PC-3 (cell line): ENCODE results near the gene WDFY4. TPM values are rescaled to one million over a fixed set of nuclear protein-coding genes. Genes with fewer than 3 reads are reported as not detected.
A peak's percentile ranks its signal among the peaks of the same experiment; 100 is the strongest.

Experiments
- ATAC-seq: fragments of 200-7000 bp; cut with Tn5 transposase; 2 replicates; pipeline ENCODE4 v1.9.1; 2020; ENCODE audit warnings: mild to moderate bottlenecking, moderate library complexity
- BruUV-seq: library from RNA; stranded (reverse); fragments of 400-500 nt; replicated peaks from 2 replicates; lab custom pipeline; 2021; lab: Mats Ljungman, UMichigan
- CTCF ChIA-PET: fragments of 300-600 bp; sonication (Branson Sonifier 250); formaldehyde crosslinking; loops from one replicate; lab custom pipeline; 2022; ENCODE audit warnings: antibody characterized with exemption; lab: Charles Lee
- POLR2A ChIA-PET: fragments of 300-600 bp; sonication (Branson Sonifier 250); formaldehyde crosslinking; loops from one replicate; lab custom pipeline; 2022; ENCODE audit warnings: antibody characterized with exemption; ENCODE audit not compliant: unreplicated experiment; lab: Charles Lee
- DNase-seq: peaks from one replicate; pipeline ENCODE4 v3.0.0-alpha.2; 2015
- H2AFZ ChIP-seq: fragments of 300-600 bp; sonication (generic); 2 replicates; pipeline ENCODE4 v1.6.0; 2016; ENCODE audit warnings: antibody characterized with exemption, low read length
- H3F3A ChIP-seq: fragments of 300-600 bp; sonication (generic); one replicate; pipeline ENCODE4 v1.6.0; 2017; ENCODE audit warnings: antibody characterized with exemption, low read length, control low read depth, mild to moderate bottlenecking; ENCODE audit not compliant: unreplicated experiment
- H3K27ac ChIP-seq: fragments of 300-600 bp; sonication (generic); 2 replicates; pipeline ENCODE4 v1.5.1; 2016; ENCODE audit warnings: mild to moderate bottlenecking, low read length
- H3K27me3 ChIP-seq: fragments of 300-600 bp; sonication (generic); 2 replicates; pipeline ENCODE4 v1.6.1; 2016; ENCODE audit warnings: low read length, mixed read lengths
- H3K36me3 ChIP-seq: fragments of 300-600 bp; sonication (generic); 2 replicates; pipeline ENCODE4 v1.6.1; 2016; ENCODE audit warnings: low read depth, mixed run types, low read length, mixed read lengths
- H3K4me1 ChIP-seq: fragments of 300-600 bp; sonication (generic); 2 replicates; pipeline ENCODE4 v1.5.1; 2016; ENCODE audit warnings: low read length; ENCODE audit not compliant: insufficient read depth
- H3K4me2 ChIP-seq: fragments of 300-600 bp; sonication (generic); 2 replicates; pipeline ENCODE4 v1.6.0; 2016; ENCODE audit warnings: low read length
- H3K4me3 ChIP-seq: fragments of 300-600 bp; sonication (generic); 2 replicates; pipeline ENCODE4 v1.5.1; 2016; ENCODE audit warnings: mild to moderate bottlenecking, low read length, mixed read lengths
- H3K79me2 ChIP-seq: fragments of 300-600 bp; sonication (generic); 2 replicates; pipeline ENCODE4 v1.6.1; 2017; ENCODE audit warnings: low read length, mixed read lengths
- H3K9ac ChIP-seq: fragments of 300-600 bp; sonication (generic); 2 replicates; pipeline ENCODE4 v1.6.0; 2016; ENCODE audit warnings: mild to moderate bottlenecking, low read length
- H3K9me2 ChIP-seq: fragments of 300-600 bp; sonication (generic); replicated peaks from 2 replicates; pipeline ENCODE4 v1.6.1; 2016; ENCODE audit warnings: mixed run types, low read length, mixed read lengths
- H3K9me3 ChIP-seq: fragments of 300-600 bp; sonication (generic); 2 replicates; pipeline ENCODE4 v1.6.1; 2016; ENCODE audit warnings: low read length, mixed read lengths
- H4K20me1 ChIP-seq: fragments of 300-600 bp; sonication (generic); 2 replicates; pipeline ENCODE4 v1.6.1; 2016; ENCODE audit warnings: low read length, mixed read lengths
- CTCF ChIP-seq: fragments of 300-600 bp; sonication (generic); conservative IDR thresholded peaks from 2 replicates; pipeline ENCODE4 v1.5.1; 2017; ENCODE audit warnings: antibody characterized with exemption, low read depth, mild to moderate bottlenecking, low read length
- EZH2 ChIP-seq: fragments of 300-600 bp; sonication (generic); IDR thresholded peaks from one replicate; pipeline ENCODE4 v1.6.1; 2017; ENCODE audit warnings: antibody characterized with exemption, mild to moderate bottlenecking, low read length; ENCODE audit not compliant: unreplicated experiment
- EZH2phosphoT487 ChIP-seq: fragments of 300-600 bp; sonication (generic); IDR thresholded peaks from 2 replicates; pipeline ENCODE4 v1.6.1; 2018; ENCODE audit warnings: mild to moderate bottlenecking, antibody characterized with exemption, low read length, borderline replicate concordance
- intact Hi-C: fragments of 100-400 bp; cut with micrococcal nuclease; formaldehyde crosslinking; loops from 2 replicates; pipeline ENCODE4 v1.9.0; 2023
- total RNA-seq: library from RNA; depleted of rRNA; stranded (reverse); fragments of >200 nt; gene quantifications from 2 replicates; pipeline ENCODE4 v1.2.3, GENCODE V29; 2014

The WDFY4 gene
- total RNA-seq, 1 experiment from 2014 or later, result not detected

GRCh38 chr10:48970654-48971053 lies 286.0 kb downstream of the WDFY4 start:
- ATAC-seq, result no peak
- H3K4me2 ChIP-seq, result no peak overlapping the region
- H3K27ac ChIP-seq, result no peak overlapping the region
- no peaks in the 10 kb centered on the region for H4K20me1 ChIP-seq
- no peaks in the 10 kb centered on the region for H3K9me2 ChIP-seq
- no peak for DNase-seq
- ChIA-PET POLR2A (no interaction called here), CTCF (no interaction called here)
- TF ChIP-seq EZH2phosphoT487, result no peak
- TF ChIP-seq CTCF, result no peak
- no TSS peak for BruUV-seq
- H2AFZ ChIP-seq, result no peak overlapping the region
- peaks cover 31% of the 10 kb centered on the region for H3K27me3 ChIP-seq
- no peaks in the 10 kb centered on the region for H3K79me2 ChIP-seq
- H3K36me3 ChIP-seq, result no peaks in the 10 kb centered on the region
- no peaks in the 10 kb centered on the region for H3F3A ChIP-seq
- H3K9ac ChIP-seq, result no peak overlapping the region
- no peaks in the 10 kb centered on the region for H3K9me3 ChIP-seq
- intact Hi-C loops, result no loop called here
- H3K4me3 ChIP-seq, result no peak overlapping the region
- no peaks in the 10 kb centered on the region for H3K4me1 ChIP-seq

DNA sequence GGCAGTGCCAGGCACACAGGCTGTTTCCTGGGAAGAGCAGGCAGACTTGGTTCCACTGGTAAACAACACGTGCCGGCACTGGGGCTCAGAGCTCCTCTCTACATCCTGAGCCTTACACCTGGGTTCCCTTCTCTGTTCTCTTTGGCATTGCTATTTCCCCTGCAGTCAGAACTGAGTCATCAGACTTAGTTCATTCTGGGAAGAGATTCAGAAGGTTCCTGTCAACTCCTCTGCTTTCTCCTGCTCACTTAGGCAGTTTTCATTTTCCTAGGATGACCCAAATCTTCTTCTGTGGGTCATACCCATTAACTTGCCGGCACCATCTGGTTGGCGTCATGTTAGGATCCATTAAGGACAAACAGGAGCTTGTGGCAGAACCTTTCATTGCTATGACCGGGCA lies 288.4 kb downstream of the WDFY4 start:
- Histone ChIP-seq H2AFZ (no peak overlapping the region), H3K4me1 (no peaks in the 10 kb centered on the region), H3K79me2 (no peaks in the 10 kb centered on the region), H3K9me2 (no peaks in the 10 kb centered on the region), H4K20me1 (no peaks in the 10 kb centered on the region), H3K4me2 (no peak overlapping the region), H3K27me3 (peaks cover 18% of the 10 kb centered on the region), H3K4me3 (no peak overlapping the region), H3K36me3 (no peaks in the 10 kb centered on the region), H3K9me3 (no peaks in the 10 kb centered on the region), H3K27ac (no peak overlapping the region), H3F3A (no peaks in the 10 kb centered on the region), H3K9ac (no peak overlapping the region)
- BruUV-seq, result no TSS peak
- ATAC-seq, result peak; percentile 27; the same call in 1 of the 2 replicates
- CTCF ChIA-PET, result no interaction called here
- TF ChIP-seq CTCF (no peak), EZH2phosphoT487 (no peak), EZH2 (no peak)
- POLR2A ChIA-PET, result no interaction called here
- intact Hi-C loops, result no loop called here
- peak; percentile 60 for DNase-seq

- no peak for DNase-seq
- no peaks in the 10 kb centered on the region for H3K79me2 ChIP-seq
- H3K4me2 ChIP-seq, result no peak overlapping the region
- H3K4me1 ChIP-seq, result no peaks in the 10 kb centered on the region
- H3K4me3 ChIP-seq, result no peak overlapping the region
- H2AFZ ChIP-seq, result no peak overlapping the region
- H3K9ac ChIP-seq, result no peak overlapping the region
- H3K27ac ChIP-seq, result no peak overlapping the region
- CTCF ChIA-PET, result no interaction called here
- no peaks in the 10 kb centered on the region for H3F3A ChIP-seq
- peaks cover 9% of the 10 kb centered on the region for H3K27me3 ChIP-seq
- no peaks in the 10 kb centered on the region for H3K9me2 ChIP-seq
- intact Hi-C loops, result no loop called here
- ATAC-seq, result no peak
- no peaks in the 10 kb centered on the region for H3K36me3 ChIP-seq
- POLR2A ChIA-PET, result no interaction called here
- BruUV-seq, result no TSS peak
- no peaks in the 10 kb centered on the region for H3K9me3 ChIP-seq
- TF ChIP-seq CTCF (no peak), EZH2 (no peak), EZH2phosphoT487 (no peak)
- no peaks in the 10 kb centered on the region for H4K20me1 ChIP-seq
Measured at GRCh38 chr10:48974510-48975156, 290.0 kb downstream of the WDFY4 start.
